NCI-H1092 (cell line): ENCODE results near the gene CCBE1.

ENCODE experiments used
- DNase-seq: peaks from one replicate; lab custom pipeline; 2025; lab: John Stamatoyannopoulos, UW

Gene CCBE1

DNA sequence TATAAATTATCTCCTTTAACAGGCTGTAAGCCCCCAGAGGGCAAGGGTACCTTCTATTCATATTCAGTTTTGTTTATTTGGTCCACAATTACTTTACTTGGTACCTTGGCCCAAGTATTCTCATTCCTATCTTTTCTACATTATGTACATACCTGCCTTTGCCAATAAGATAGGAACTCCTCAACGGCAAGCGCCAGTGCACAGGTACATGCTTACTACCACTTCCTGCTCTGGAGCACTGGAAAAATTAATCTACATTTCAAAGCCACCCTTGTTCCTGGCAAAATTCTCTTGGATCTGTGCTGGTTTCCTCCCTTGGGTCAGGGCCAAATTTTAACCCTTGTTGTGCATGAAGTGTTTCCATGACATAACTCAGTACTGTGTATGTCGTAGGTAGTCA, 303.8 kb downstream of the CCBE1 start:
- no peak for DNase-seq

GRCh38 chr18:59388817-59389216, 308.4 kb downstream of the CCBE1 start:
- DNase-seq, result no peak

- DNase-seq, result peak; percentile 76
Measured at GRCh38 chr18:59387687-59388565, 309.3 kb downstream of the CCBE1 start.

- no peak for DNase-seq
Measured at GRCh38 chr18:59386909-59387686, 310.1 kb downstream of the CCBE1 start.

DNA sequence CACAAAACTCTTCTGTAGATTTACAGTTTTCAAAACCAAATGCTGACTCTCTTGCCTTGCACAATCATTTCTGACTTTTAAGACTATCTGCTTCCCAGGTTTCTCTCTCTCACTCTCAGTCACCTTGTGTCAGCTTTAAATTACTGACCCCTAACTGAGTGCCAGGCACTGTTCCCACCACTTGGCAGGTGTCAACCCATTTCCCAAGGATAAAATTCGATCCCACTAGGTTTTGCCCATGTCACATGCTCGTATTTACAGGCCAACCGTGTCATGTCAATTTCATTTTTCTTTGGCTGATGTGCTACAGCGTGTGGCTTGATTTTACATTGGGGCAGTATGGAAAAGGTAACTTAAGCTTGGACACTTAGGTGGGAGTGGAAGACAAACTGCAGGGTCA, 312.0 kb downstream of the CCBE1 start:
- DNase-seq, result peak; percentile 52

- DNase-seq, result peak; percentile 82
Measured at GRCh38 chr18:59383851-59384250, 313.4 kb downstream of the CCBE1 start.

DNA sequence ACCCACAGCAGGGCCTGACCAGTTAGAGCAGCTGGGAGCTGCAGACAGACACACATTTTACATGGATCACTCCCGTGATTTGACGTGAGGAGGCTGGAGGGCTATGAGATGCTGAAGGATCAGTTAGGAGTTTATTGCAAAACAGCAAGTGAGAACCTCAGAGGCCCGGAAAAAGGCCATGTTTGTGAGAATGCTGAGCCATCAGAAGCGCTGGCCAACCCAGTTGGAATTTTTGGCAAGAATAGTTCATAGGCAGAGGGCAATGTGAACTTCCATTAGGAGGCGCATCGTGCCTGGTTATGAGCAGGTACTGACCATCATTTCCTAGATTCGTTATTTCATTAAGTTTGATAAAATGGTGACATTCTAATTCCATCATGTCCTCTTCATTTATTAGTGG, 314.8 kb downstream of the CCBE1 start:
- DNase-seq, result no peak

DNA sequence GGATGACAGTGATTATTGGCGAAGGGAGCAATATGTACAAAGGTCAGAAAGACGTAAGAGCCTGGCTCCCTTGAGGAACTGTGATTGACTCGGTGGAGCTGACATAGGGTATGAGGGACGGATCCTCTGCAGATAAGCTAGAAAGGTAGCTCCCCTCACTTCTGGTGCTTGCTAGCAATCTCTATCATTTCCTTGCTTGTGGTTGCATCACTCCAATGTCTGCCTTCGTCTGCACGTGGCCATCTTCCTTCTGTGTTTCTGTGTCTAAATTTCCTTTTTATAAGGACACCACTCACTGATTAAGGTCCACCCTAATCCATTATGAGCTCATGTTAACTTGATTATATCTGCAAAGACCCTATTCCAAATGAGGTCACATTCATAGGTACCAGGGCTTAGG, 315.3 kb downstream of the CCBE1 start:
- DNase-seq, result no peak
